Measurements from ENCODE around the gene NR4A1. TPM values are rescaled to one million over a fixed set of nuclear protein-coding genes. Genes with fewer than 3 reads are reported as not detected.
A peak's percentile ranks its signal among the peaks of the same experiment; 100 is the strongest.

Gene NR4A1
- total RNA-seq, 2 experiments from 2014 or later = 25.3 to 29.0 TPM

DNA sequence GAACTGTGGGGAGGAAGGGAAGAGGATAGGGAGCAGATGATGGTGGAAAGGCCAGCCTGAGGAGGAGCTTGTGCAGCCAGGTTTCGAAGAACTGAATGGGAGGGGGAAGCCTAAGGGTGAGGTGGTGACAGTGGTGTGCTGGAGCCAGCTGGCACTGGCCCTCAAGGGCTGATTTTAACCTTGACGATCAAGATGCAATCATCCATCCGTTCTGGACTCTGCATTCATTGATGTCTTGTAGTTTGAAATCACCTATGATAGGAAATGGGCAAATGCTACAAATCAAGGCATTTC is 15.8 kb downstream of the NR4A1 start:
- Histone ChIP-seq H3K9me3 (ENCODE audit: low read length) (no peaks in the 10 kb centered on the region), H3K4me2 (ENCODE audit: low read length) (no peak overlapping the region), H3K36me3 (ENCODE audit: insufficient read depth, low read length) (peaks cover 7% of the 10 kb centered on the region), H3K9me2 (ENCODE audit: insufficient read depth, low read length) (no peaks in the 10 kb centered on the region), H3K27ac (ENCODE audit: low read depth, low read length, poor library complexity, severe bottlenecking) (no peak overlapping the region), H3K79me2 (ENCODE audit: insufficient read depth, low read depth, low read length) (peaks cover 22% of the 10 kb centered on the region), H4K20me1 (ENCODE audit: insufficient read depth, low read length) (peaks cover 4% of the 10 kb centered on the region; the same call in 1 of the 2 replicates), H3K4me1 (ENCODE audit: insufficient read depth, low read length, poor library complexity, severe bottlenecking) (peaks cover 20% of the 10 kb centered on the region), H2AFZ (ENCODE audit: low read length) (no peak overlapping the region), H3K4me3 (ENCODE audit: low read depth, low read length, poor library complexity, severe bottlenecking) (no peak overlapping the region)
- CTCF ChIA-PET (ENCODE audit: unreplicated experiment) = interaction anchor here (1.0 to 1.3 kb wide), 2 partner anchors 34 to 41 kb away, joined by 3 to 4 read pairs; no protein-coding TSS in a partner anchor
- POLR2A ChIA-PET = interaction anchor here (0.5 to 1.3 kb wide), 4 partner anchors 16 to 35 kb away, joined by 3 to 5 read pairs (median 3); no protein-coding TSS in a partner anchor
- intact Hi-C loops (cut with micrococcal nuclease; ENCODE audit: unreplicated experiment) = no loop called here
- TF ChIP-seq, protein P1, sequence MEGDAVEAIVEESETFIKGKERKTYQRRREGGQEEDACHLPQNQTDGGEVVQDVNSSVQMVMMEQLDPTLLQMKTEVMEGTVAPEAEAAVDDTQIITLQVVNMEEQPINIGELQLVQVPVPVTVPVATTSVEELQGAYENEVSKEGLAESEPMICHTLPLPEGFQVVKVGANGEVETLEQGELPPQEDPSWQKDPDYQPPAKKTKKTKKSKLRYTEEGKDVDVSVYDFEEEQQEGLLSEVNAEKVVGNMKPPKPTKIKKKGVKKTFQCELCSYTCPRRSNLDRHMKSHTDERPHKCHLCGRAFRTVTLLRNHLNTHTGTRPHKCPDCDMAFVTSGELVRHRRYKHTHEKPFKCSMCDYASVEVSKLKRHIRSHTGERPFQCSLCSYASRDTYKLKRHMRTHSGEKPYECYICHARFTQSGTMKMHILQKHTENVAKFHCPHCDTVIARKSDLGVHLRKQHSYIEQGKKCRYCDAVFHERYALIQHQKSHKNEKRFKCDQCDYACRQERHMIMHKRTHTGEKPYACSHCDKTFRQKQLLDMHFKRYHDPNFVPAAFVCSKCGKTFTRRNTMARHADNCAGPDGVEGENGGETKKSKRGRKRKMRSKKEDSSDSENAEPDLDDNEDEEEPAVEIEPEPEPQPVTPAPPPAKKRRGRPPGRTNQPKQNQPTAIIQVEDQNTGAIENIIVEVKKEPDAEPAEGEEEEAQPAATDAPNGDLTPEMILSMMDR (conservative IDR thresholded peaks at IDR 0.05; ENCODE audit: low read length) = no peak
- TF ChIP-seq EZH2phosphoT487 (IDR thresholded peaks at IDR 0.05; ENCODE audit: borderline replicate concordance, low read depth, low read length) = no peak
- DNase-seq (ENCODE audit: low spot score) = no peak
- BruUV-seq (replicated peaks) = no TSS peak

DNA sequence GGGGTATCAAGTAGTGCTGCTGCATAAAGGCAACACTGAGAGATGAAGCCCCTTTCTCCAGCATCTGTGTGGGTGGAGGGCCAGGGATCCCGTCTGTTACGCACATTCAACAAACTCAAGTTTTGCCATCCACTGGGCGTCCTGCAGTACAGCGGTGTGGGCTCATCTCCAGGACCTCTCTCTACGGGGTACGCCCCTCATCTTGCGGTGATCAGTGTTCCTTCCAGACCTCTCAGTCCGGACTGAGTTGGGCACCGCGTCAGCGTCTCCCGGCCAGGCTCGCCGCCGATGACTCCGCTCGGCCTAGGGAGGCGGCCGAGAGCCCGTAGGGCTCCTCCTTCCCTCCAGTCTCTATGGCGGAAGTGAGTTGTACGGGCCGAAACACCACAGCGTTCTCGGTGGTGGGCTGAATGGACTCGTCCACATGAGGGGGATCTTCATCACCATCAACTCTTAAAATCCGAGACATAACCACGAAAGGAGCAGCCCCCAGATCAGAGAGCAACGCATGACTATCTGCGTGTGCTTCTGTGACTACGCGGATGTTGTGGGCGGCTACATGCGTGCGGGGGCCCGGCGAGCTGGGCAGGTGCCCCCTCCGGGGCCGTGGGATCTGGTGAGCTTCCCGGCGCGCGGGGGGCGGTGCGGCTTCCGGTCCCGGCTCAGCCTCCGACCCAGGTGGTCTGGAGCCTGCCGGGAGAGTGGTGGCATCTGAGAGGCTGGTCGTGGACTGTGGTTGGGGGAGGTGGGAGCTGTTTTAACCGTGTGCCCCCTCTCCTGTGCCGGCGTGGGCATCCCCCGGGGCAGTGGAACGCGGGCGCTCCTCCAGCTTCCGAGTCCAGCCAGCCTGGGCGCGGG is 18.3 kb downstream of the NR4A1 start, which contains the start of gene ATG101:
Gene ATG101, plus strand, starts transcription at position 652 of the 858 bp plus-strand sequence. CDS start 3,673 bp downstream, outside the sequence.
- no peaks in the 10 kb centered on the region for H3K9me3 ChIP-seq (ENCODE audit: low read length)
- ChIA-PET POLR2A (interaction anchor here (0.6 to 4.2 kb wide), 9 partner anchors 9 to 49 kb away, joined by 3 to 14 read pairs (median 4); no protein-coding TSS in a partner anchor), CTCF (ENCODE audit: unreplicated experiment) (interaction anchor here (0.9 to 1.4 kb wide), 5 partner anchors 10 to 48 kb away, joined by 3 to 7 read pairs (median 4); no protein-coding TSS in a partner anchor)
- no peaks in the 10 kb centered on the region for H3K9me2 ChIP-seq (ENCODE audit: insufficient read depth, low read length)
- peaks cover 31% of the 10 kb centered on the region for H3K36me3 ChIP-seq (ENCODE audit: insufficient read depth, low read length)
- H3K79me2 ChIP-seq (ENCODE audit: insufficient read depth, low read depth, low read length) = peaks cover 46% of the 10 kb centered on the region
- no peak for TF ChIP-seq EZH2phosphoT487 (IDR thresholded peaks at IDR 0.05; ENCODE audit: borderline replicate concordance, low read depth, low read length)
- TF ChIP-seq, protein P1 (conservative IDR thresholded peaks at IDR 0.05; ENCODE audit: low read length) = peak; percentile 81
- H2AFZ ChIP-seq (ENCODE audit: low read length) = peak within 1 kb of the TSS; percentile 98
- H3K4me1 ChIP-seq (ENCODE audit: insufficient read depth, low read length, poor library complexity, severe bottlenecking) = peaks cover 39% of the 10 kb centered on the region
- intact Hi-C loops (cut with micrococcal nuclease; ENCODE audit: unreplicated experiment) = loop anchor here (1.0 to 2.0 kb wide), 4 partner anchors 12 to 44 kb away; partner anchors contain the start of gene NR4A1
- peak; percentile 98 for DNase-seq (ENCODE audit: low spot score)
- peak within 1 kb of the TSS; percentile 91 for H3K4me3 ChIP-seq (ENCODE audit: low read depth, low read length, poor library complexity, severe bottlenecking)
- H3K4me2 ChIP-seq (ENCODE audit: low read length) = peak within 1 kb of the TSS; percentile 82
- BruUV-seq (replicated peaks) = no TSS peak
- H3K27ac ChIP-seq (ENCODE audit: low read depth, low read length, poor library complexity, severe bottlenecking) = peak within 1 kb of the TSS; percentile 73
- peaks cover 8% of the 10 kb centered on the region; the same call in 1 of the 2 replicates for H4K20me1 ChIP-seq (ENCODE audit: insufficient read depth, low read length)

All from OCI-LY7 (cell line).